ENCODE results near the gene EFCAB12. TPM values are rescaled to one million over a fixed set of nuclear protein-coding genes. Genes with fewer than 3 reads are reported as not detected.

EFCAB12 gene
- total RNA-seq, 6 donors from 2014 or later: 0.72 to 10.5 (median 5.1) TPM

GRCh38 chr3:129429602-129430001 lies 1.2 kb upstream of the EFCAB12 start:
- DNase-seq (no peak), ATAC-seq (ENCODE audit: low FRiP score in 2 of 2) (no peak)
- H3K36me3 ChIP-seq: peaks cover 19 to 43% (median 30%) of the 10 kb centered on the region in 4 donors
- 73 to 100% methylated on average over 2 to 4 of the region's 4 CpGs for WGBS, 2 donors
- TF ChIP-seq, protein P1, sequence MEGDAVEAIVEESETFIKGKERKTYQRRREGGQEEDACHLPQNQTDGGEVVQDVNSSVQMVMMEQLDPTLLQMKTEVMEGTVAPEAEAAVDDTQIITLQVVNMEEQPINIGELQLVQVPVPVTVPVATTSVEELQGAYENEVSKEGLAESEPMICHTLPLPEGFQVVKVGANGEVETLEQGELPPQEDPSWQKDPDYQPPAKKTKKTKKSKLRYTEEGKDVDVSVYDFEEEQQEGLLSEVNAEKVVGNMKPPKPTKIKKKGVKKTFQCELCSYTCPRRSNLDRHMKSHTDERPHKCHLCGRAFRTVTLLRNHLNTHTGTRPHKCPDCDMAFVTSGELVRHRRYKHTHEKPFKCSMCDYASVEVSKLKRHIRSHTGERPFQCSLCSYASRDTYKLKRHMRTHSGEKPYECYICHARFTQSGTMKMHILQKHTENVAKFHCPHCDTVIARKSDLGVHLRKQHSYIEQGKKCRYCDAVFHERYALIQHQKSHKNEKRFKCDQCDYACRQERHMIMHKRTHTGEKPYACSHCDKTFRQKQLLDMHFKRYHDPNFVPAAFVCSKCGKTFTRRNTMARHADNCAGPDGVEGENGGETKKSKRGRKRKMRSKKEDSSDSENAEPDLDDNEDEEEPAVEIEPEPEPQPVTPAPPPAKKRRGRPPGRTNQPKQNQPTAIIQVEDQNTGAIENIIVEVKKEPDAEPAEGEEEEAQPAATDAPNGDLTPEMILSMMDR (IDR thresholded peaks at IDR 0.05): no peak
- TF ChIP-seq EP300 (IDR thresholded peaks at IDR 0.05) (no peak), POLR2A (IDR thresholded peaks at IDR 0.05) (no peak)
- H3K4me3 ChIP-seq: no peak overlapping the region
- no peaks in the 10 kb centered on the region for H3K9me3 ChIP-seq
- peaks cover 10 to 17% (median 14%) of the 10 kb centered on the region in 4 donors for H3K4me1 ChIP-seq
- no peaks in the 10 kb centered on the region for H3K27me3 ChIP-seq
- H3K27ac ChIP-seq: no peak overlapping the region

DNA sequence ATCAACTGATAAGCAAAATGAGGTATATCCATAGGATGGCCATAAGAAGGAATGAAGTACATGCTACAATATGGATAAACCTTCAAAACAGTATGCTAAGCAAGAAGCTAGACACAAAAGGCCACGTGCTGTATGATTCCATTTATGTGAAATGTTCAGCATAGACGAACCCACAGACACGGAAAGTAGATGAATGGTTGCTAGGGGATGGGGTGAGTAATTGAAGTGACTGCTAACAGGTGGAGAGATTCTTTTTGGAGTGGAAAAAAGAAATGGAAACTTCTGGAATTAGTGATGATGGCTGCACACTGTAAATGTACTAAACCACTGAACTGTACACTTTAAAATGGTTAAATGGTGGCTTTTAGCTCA lies 630 bp upstream of the EFCAB12 start:
- ATAC-seq (ENCODE audit: low FRiP score in 2 of 2) (no peak), DNase-seq (no peak)
- Histone ChIP-seq H3K36me3 (peaks cover 19 to 39% (median 30%) of the 10 kb centered on the region in 4 donors), H3K27ac (peak overlapping the region in 3 of 4 donors; percentile 41 to 72 (median 50)), H3K4me1 (peaks cover 13 to 16% (median 15%) of the 10 kb centered on the region in 4 donors), H3K27me3 (no peaks in the 10 kb centered on the region), H3K9me3 (no peaks in the 10 kb centered on the region), H3K4me3 (peak overlapping the region in 2 of 4 donors; percentile 45 to 67)
- 81 to 85% methylated on average over 3 of the region's 3 CpGs for WGBS, 2 donors
- TF ChIP-seq EP300 (IDR thresholded peaks at IDR 0.05) (no peak), POLR2AphosphoS5 (IDR thresholded peaks at IDR 0.05) (no peak), POLR2A (IDR thresholded peaks at IDR 0.05) (no peak)
- TF ChIP-seq, protein P1 (IDR thresholded peaks at IDR 0.05): no peak

DNA sequence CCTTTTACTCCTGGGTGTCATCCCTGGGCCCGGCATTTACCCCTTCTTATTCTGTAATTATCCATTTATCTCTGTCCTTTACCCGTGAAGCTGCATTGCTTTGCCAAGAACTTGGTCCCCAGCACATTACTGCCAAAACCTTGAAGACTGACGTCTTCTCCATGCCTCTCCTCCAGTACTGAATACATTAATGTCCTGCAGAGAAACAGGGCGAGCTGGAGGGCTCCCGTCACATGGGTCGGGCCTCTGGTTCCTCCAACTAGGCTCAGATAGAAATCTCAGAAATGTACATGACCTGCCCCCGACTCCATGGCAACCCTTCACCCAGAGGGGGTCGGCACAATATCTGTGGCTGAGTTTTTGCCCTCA lies 445 bp downstream of the EFCAB12 start:
- Histone ChIP-seq H3K27ac (no peak overlapping the region), H3K9me3 (no peaks in the 10 kb centered on the region), H3K27me3 (no peaks in the 10 kb centered on the region), H3K36me3 (peaks cover 17 to 28% (median 22%) of the 10 kb centered on the region in 4 donors), H3K4me1 (peaks cover 13 to 19% (median 15%) of the 10 kb centered on the region in 4 donors), H3K4me3 (peak overlapping the region; percentile 39 to 67 (median 54))
- ATAC-seq (ENCODE audit: low FRiP score in 2 of 2): peak; percentile 16 to 31
- TF ChIP-seq POLR2AphosphoS5 (IDR thresholded peaks at IDR 0.05): no peak
- TF ChIP-seq, protein P1 (IDR thresholded peaks at IDR 0.05): no peak
- no peak for TF ChIP-seq EP300 (IDR thresholded peaks at IDR 0.05)
- TF ChIP-seq POLR2A (IDR thresholded peaks at IDR 0.05): no peak
- WGBS, 2 donors: 14 to 28% methylated on average over 3 to 8 of the region's 8 CpGs
- DNase-seq: no peak

DNA sequence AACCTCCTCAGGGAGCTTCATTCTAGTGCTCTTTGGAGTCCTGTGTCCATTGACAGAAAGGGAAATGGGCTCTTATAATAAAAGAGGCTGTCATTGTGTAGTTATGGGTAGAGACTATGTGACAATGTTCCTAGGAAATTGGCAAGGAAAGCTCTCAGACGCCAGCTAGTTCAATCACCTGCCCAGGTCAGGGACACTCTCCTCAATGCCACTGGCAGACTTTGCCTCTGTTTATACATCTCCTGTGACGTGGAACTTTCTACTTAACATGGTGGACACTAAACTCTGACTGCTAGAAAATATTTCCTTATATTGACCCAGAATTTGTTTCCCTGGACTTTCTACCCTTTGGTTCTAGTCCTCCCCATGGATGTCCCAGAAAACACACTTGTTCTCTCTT lies 2.8 kb downstream of the EFCAB12 start:
- DNase-seq: no peak
- TF ChIP-seq POLR2A (IDR thresholded peaks at IDR 0.05) (no peak), EP300 (IDR thresholded peaks at IDR 0.05) (no peak), POLR2AphosphoS5 (IDR thresholded peaks at IDR 0.05) (no peak)
- TF ChIP-seq, protein P1 (IDR thresholded peaks at IDR 0.05): no peak
- no peaks in the 10 kb centered on the region for H3K9me3 ChIP-seq
- 80 to 98% methylated on average over 2 of the region's 2 CpGs for WGBS, 2 donors
- H3K4me3 ChIP-seq: no peak overlapping the region
- H3K4me1 ChIP-seq: peaks cover 13 to 19% (median 15%) of the 10 kb centered on the region in 4 donors
- H3K27me3 ChIP-seq: no peaks in the 10 kb centered on the region
- no peak overlapping the region for H3K27ac ChIP-seq
- no peak for ATAC-seq (ENCODE audit: low FRiP score in 2 of 2)
- H3K36me3 ChIP-seq: peaks cover 0 to 4% (median under 1%) of the 10 kb centered on the region in 4 donors

GRCh38 chr3:129425213-129425612 lies 3.2 kb downstream of the EFCAB12 start:
- ATAC-seq (ENCODE audit: low FRiP score in 2 of 2) (no peak), DNase-seq (no peak)
- Histone ChIP-seq H3K4me3 (no peak overlapping the region), H3K27ac (no peak overlapping the region), H3K36me3 (peaks cover 0 to under 1% (median 0%) of the 10 kb centered on the region in 4 donors), H3K27me3 (no peaks in the 10 kb centered on the region), H3K9me3 (no peaks in the 10 kb centered on the region), H3K4me1 (peaks cover 13 to 19% (median 15%) of the 10 kb centered on the region in 4 donors)
- 83 to 86% methylated on average over 3 of the region's 3 CpGs for WGBS, 2 donors
- TF ChIP-seq POLR2A (IDR thresholded peaks at IDR 0.05) (no peak), POLR2AphosphoS5 (IDR thresholded peaks at IDR 0.05) (no peak), EP300 (IDR thresholded peaks at IDR 0.05) (no peak)
- TF ChIP-seq, protein P1 (IDR thresholded peaks at IDR 0.05): no peak
